HG02588 (cell line): Measurements from ENCODE around the gene COG7.
A peak's percentile ranks its signal among the peaks of the same experiment; 100 is the strongest.
"Not testable (repeated sequence)": the region's sequence is repeated elsewhere in the genome, so short reads cannot be mapped to it uniquely, and the experiment has no call there.

ENCODE experiments used
- ATAC-seq: cut with Tn5 transposase; IDR thresholded peaks from one replicate; pipeline ENCODE4 v1.9.1; 2021; ENCODE audit warnings: mild to moderate bottlenecking, moderate library complexity; ENCODE audit not compliant: unreplicated experiment

COG7 gene

DNA sequence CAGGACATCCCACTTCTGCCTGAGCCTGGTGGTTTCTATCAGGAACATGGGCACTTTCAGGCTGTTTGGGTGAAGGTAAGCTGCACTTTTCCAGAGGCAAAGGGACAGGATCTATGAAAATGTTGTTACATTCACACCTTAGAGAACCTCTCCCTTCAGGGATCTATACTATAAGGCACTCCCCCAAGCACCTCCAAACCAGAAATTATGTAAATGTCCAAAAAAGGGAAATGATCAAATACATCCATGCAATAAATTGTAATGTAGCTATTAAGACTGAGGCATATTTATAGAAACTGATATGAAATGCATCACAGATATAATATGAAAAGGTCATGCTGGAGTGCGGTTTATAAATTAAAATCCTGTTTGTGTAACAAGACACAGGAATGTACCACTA is 23.3 kb upstream of the COG7 start:
- no peak for ATAC-seq

DNA sequence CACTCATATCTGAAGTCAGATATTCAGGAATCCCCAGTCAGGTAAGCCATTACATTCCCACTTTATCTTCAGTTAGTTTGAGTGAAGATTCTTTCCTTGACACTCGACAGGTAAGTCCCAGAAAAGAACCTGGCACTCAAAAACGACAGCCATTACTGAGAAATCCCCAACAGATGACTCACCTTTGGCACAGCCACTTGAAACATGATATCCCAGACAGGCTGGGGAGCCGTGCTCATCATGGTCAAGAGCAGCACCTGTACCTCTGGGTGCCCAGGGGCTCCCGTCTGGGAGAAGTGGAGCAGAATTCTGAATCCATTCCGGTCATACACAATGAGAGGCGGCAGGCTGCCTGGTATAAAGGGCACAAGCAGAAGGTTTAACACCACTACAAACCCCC is 16.8 kb upstream of the COG7 start:
- ATAC-seq: no peak

DNA sequence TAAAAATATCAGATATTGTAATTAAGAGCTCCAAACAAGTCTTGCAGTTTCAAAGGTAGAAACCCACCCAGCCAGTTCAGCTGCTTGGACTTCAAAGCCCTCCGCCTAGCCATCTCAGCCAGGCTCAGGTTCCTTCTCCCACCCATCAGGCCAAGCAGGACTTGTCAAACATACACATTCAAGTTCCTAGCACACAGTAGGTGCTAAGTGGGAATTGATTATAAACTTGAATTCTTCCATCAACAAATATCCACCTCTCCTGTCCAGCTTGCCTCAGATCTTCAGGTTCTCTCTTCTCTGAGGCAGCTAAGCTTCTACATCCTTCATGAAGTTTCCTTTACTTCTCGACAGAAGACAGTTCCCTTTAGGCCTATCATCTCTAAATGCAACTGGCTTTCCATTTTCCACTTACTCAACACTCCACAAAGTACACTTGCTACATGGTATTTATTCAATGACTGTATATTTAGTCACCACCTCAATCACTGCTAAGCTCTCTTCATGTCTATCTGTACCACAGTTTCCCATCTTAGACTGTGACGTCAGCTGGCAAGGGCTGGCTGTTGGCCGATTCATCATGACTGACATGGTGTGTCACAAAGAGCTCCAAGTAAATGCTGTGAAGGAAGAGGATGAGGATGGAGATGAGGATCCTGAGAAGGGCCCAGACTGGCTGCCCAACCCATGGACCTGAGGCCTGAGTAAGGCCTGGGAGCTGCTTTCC is 13.3 kb upstream of the COG7 start:
- ATAC-seq: no peak

- no peak for ATAC-seq
Measured at GRCh38 chr16:23465179-23465578, 12.2 kb upstream of the COG7 start.

DNA sequence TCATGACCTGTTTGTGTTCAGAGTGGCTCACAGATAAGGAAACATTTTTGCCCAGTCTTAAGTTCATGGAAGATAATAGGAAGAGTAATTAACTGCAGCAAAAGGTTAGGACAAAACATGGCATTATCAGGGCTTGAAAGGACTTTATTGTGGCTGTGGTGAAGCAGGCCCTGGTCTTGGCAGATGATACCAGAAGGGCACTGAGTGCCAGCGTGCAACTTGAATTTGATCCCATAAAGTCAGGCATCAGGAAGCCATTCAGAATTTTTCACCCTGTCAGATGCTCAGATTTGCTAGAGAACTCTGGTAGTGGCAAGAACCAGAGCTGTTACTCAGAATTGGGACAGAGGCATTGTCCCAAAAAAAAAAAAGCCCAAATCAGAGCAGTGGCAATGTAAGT is 11.2 kb upstream of the COG7 start:
- ATAC-seq: no peak

- ATAC-seq: not testable (repeated sequence)
Measured at GRCh38 chr16:23462994-23463393, 10.0 kb upstream of the COG7 start.

DNA sequence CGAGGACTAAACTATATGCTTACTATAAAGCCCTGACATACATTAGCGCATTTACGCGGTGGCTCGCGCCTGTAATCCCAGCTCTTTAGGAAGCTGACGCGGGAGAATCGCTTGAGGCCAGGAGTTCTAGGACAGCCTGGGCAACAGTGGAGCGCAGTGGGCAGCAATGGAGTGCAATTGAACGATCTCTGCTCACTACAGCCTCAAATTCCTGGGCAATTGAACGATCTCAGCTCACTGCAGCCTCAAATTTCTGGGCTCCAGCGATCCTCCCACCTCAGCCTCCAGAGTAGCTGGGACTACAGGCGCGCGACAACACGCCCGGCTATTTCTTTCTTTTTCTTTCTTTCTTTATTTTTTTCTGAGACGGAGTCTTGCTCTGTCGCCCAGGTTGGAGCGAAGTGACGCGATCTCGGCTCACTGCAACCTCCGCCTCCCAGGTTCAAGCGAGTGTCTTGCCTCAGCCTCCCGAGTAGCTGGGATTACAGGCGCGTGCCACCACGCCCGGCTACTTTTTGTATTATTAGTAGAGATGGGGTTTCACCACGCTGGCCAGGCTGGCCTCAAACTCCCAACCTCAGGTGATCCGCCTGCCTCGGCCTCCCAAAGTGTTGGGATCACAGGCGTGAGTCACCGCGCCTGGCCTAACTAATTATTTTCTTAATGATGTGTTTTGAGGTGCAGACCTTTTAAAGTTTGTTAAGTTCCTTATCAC is 506 bp upstream of the COG7 start:
- ATAC-seq: no peak

DNA sequence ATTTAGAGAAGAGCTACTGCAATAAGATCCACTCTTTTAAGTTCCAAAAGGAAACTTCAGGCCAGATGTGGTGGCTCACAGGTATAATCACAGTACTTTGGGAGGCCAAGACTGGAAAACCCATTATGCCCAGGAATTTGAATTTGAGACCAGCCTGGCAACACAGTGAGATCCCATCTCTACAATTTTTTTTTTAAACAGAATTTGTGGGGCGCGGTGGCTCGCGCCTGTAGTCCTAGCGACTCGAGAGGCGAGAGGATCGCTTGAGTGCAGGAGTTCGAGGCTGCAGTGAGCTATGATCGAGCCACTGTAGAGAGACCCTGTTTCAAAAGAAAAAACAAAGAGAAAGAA is 793 bp downstream of the COG7 start:
- peak; percentile 14 for ATAC-seq

DNA sequence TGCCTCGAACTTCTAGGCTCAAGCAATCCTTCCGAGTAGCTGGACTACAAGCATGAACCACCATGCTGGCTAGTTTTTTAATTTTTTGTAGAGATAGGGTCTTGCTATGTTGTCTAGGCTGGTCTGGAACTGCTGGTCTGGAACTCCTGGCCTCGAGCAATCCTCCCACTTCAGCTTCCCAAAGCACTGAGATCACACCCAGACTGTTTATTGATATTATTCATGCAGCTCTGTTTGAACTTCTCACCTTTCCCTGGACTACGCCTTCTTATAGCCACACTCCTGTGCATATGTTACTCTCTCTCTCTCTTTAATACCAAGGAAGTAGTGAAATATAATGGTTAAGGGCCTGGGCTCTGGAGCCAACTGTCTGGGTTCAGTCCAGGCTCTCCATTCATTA is 4.6 kb downstream of the COG7 start:
- ATAC-seq: no peak

DNA sequence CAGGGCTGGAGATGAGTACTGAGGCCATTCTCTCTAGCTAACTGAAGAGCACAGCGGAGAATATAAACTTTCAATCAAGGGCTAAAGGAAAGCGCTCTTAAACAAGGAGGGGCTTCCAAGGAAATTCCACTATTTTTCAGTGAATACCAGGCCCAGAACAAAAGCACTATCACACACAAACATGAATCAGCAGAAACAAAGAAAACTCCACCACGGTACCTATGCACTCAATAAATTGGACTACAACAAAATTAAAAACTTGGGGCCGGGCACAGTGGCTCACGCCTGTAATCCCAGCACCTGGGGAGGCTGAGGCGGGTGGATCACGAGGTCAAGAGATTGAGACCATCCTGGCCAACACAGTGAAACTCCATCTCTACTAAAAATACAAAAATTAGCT is 15.4 kb downstream of the COG7 start:
- ATAC-seq: not testable (repeated sequence)

GRCh38 chr16:23436951-23437350 is 16.0 kb downstream of the COG7 start:
- ATAC-seq: no peak

DNA sequence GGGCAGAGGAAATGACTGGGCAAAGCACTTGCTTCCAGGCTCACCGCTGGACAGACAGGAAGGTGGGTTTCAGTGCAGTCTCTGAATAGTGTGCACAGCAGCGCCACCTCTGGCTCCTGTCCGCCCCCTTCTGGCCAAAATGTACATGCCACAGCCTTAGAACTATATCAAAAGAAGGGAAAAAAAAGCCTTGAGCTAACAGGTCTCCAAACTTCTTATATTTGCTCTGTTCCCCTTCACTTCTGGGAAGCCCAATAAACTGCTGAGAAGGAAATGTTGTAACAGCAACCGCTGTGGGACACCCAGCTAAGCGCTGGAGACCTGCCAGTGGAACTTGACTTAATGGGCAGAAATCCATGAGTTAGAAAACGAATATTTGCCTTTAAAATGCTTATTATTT is 17.5 kb downstream of the COG7 start:
- ATAC-seq: no peak

GRCh38 chr16:23434380-23434779 is 18.6 kb downstream of the COG7 start:
- no peak for ATAC-seq

DNA sequence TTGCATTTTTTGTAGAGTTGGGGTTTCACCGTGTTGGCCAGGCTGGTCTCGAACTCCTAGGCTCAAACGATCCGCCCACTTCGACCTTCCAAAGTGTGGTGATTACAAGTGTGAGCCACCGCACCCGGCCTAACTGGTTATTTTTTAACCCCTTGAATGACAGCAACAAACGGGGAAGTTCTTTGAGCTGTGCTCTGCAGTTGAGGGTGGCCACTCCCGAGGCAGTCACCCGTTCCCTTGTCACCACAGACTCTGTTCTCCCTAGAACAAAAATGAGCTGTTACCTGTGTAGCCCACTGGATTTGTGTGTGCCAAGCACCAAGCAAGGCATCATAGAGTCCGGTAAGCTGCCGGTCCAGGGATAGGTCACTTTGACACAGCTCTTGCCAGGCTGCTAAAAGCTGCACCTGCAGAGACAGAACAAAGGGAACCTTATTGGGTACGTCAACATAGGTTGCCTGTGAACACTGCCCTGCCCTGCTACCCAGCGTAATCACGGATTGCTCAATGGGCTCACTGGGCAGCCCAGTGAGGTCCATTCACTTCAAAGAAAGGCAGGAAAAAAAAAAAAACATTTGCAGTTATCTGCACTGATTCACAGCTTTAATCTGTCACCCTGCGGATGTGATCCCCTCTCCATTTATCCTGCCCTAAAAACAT is 19.6 kb downstream of the COG7 start:
- no peak for ATAC-seq

DNA sequence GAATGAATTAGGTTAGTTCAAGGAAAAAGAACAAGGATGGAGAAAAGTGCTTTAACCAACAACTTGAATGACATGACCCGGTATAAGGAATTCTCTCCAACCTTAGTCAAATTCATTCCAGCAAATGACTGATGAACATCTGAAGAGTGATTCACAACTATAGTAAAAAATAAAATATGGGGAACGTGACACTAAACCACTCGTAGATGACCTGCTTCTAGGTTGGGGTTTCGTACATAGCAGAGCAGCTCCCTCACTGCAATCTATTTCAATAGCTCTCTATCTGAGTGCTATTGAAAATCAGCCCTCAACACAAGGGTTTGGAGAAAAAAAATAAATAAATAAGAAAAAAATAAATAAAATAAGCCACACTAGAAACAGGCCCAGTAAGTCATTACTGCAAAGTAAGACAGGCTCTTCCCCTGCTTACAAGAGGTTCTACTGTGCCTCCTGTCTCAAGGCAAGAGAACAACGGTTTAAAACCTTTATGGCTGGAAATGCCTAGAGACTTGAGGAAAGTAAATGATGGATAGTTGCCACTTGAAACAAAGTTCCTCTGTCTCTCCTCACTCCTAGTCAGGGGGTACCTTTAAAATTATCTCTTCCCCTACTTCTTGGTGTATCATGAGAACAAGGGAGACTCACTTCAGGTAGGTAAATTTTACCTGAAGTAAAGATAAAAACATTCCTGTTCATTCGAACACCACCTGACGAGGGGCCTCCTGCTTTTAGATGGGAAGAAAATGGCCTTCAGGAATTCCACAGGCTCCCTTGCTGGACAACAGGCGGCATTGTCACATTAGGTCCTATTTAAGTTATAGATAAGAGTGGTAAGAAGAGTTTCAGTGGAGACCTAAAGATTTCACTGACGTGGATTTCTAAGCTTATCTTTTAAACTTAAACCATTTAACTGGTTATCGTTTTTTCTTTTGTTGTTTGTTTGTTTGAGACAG is 20.5 kb downstream of the COG7 start:
- ATAC-seq: no peak

- no peak for ATAC-seq
Measured at GRCh38 chr16:23428351-23428750, 24.6 kb downstream of the COG7 start.

DNA sequence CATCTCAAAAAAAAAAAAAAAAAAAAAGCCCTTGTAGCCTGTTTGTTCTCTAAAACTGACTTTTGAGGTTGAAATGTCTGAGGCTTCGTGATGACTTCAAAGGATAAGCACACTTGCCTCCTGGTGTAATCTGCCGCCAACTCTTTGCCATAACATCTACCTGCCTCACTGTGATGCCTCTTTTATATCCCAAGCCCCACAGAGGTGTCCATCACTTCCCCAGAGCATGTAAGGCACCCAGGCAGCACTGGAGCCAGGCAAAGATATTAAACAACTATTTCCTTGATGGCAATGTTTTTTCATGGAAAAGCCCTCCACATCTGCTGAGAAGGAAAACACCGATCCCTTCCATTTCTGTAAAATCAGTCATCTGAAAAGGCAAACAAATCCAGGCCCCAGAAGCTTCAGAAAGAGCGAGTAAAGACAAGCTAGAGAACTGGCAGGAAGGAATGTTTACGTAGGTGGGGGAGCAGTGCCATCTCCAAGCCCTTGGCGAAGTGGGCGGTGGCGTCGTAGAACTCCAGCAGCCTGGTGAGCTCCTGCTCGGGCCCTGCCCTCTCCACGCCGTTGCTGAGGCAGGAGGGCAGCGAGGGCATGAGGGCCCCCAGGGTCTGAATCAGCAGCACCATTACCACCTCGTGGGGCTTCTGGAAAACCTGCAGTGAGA is 28.6 kb downstream of the COG7 start:
- no peak for ATAC-seq

DNA sequence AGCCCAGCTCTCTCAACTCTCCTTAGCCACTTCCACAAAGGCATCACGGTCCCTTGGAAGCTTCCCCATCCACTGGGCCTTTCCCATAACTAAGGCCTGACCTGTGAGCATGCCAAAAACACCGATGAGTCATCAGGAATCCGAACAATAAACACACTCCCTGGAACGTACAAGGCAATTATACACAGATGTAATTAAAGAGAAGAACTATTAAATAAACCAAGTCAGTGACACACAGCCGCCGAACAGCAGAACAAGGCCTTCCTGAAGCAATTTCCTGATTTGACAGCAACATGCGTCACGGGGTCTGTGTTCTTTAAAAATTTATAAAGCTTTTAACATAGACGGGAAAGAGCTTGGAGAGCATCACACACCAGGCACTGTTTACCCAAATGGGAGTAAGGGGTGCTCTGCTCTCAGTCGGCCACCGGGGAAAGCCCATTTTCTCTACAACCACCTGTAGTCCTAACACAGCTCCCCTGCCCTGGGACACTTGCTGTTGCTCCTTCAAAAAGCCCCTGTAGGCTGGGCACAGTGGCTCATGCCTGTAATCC is 29.4 kb downstream of the COG7 start:
- ATAC-seq: no peak

GRCh38 chr16:23420011-23420410 is 33.0 kb downstream of the COG7 start:
- ATAC-seq: no peak

DNA sequence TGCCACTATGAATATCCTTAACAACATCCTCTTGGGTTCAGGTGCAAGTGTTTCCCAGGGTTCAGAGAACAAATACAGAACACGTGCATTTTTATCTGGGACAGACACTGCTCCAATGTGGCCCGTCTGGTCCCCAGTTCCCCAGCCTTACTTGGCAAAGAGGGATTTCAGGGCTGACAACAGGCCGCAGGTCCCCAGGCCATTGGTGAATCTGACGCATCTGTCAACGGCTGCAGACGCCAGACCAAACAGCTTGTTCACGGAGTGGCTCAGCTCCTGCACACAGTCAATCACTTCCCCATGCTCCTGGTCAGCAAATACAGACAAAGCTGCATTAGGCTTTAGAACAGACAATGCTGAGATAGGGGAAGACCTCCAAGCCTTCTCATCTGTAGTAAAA is 36.2 kb downstream of the COG7 start:
- ATAC-seq: no peak
